Measurements from ENCODE around the gene FIG4. TPM values are rescaled to one million over a fixed set of nuclear protein-coding genes. Genes with fewer than 3 reads are reported as not detected.

FIG4 gene
- total and polyA plus RNA-seq, 2 of the 4 experiments (the other 2 are of a cell fraction) = 12.1 to 15.4 TPM

DNA sequence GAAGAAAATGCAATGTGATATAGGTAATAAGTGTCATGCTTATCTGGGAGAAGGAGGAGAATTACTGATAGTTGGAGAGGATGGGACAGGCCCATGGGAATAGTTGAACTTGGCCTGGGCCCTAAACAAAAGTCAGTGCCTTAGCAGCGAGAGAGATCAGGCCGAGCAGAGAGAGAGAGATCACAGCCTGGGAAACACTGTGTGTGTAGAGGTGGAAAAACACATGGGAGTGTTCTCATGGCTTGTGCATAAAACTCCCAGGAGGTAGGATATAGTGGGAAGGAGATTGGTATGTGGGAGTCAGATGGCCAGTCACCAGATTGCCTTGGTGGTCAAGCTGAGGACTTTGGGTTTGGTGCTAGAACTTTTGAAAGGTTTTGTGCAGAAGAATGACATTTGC lies 47.6 kb downstream of the FIG4 start:
- no peak for DNase-seq
- in situ Hi-C loops (cut with MboI; ENCODE audit: low sequenced_read_pairs) = no loop called here
- WGBS, 2 experiments (ENCODE audit: extremely low coverage in 2 of 2, insufficient read length in 1 of 2) = 100% methylated on average over 1 of the region's 2 CpGs; no CpG with 5 or more reads in 1 of the 2 experiments
- 0 out of 2 replicates have a peak overlapping the region, but pooled peaks have one; percentile 14 for H2BK20ac ChIP-seq (ENCODE audit: low read depth, low read length)
- H2BK5ac ChIP-seq (ENCODE audit: low read depth, low read length, poor library complexity, severe bottlenecking) = peak overlapping the region; percentile 15
- no peak overlapping the region for H2AK9ac ChIP-seq (replicated peaks; ENCODE audit: low read depth, low read length, poor library complexity)
- no peak overlapping the region for H4K91ac ChIP-seq (ENCODE audit: insufficient read depth, low read depth, low read length)
- POLR2A ChIA-PET (ENCODE audit: unreplicated experiment) = no interaction called here
- no peaks in the 10 kb centered on the region for H4K20me1 ChIP-seq (ENCODE audit: insufficient read depth, low read length)
- TF ChIP-seq POLR2A (IDR thresholded peaks at IDR 0.05; ENCODE audit: low read depth, low read length) (no peak), RFX5 (IDR thresholded peaks at IDR 0.05; ENCODE audit: low read depth, low read length) (no peak), ELK1 (IDR thresholded peaks at IDR 0.05; ENCODE audit: borderline replicate concordance, low read depth, low read length) (no peak), NFE2L2 (IDR thresholded peaks at IDR 0.05; ENCODE audit: low read depth, low read length) (no peak), MAZ (IDR thresholded peaks at IDR 0.05; ENCODE audit: borderline replicate concordance, low read depth, low read length) (no peak), CTCF (conservative IDR thresholded peaks at IDR 0.05; ENCODE audit: low read depth, low read length) (no peak), CHD1 (IDR thresholded peaks at IDR 0.05; ENCODE audit: low read depth, low read length) (no peak), RAD21 (IDR thresholded peaks at IDR 0.05; ENCODE audit: low read length) (no peak), USF2 (IDR thresholded peaks at IDR 0.05; ENCODE audit: low read depth, low read length) (no peak), MAFK (IDR thresholded peaks at IDR 0.05; ENCODE audit: low read depth, low read length) (no peak), CEBPB (IDR thresholded peaks at IDR 0.05; ENCODE audit: low read depth, low read length) (no peak), FOS (IDR thresholded peaks at IDR 0.05; ENCODE audit: low read depth, low read length) (no peak), MXI1 (IDR thresholded peaks at IDR 0.05; ENCODE audit: borderline replicate concordance, low read depth, low read length) (no peak), SMC3 (IDR thresholded peaks at IDR 0.05; ENCODE audit: low read depth, low read length) (no peak), BHLHE40 (IDR thresholded peaks at IDR 0.05; ENCODE audit: low read depth, low read length) (no peak), RCOR1 (IDR thresholded peaks at IDR 0.05; ENCODE audit: insufficient replicate concordance, low read length) (no peak)
- peak; percentile 16; the same call in 1 of the 2 replicates for ATAC-seq (ENCODE audit: low read depth)
- no peak overlapping the region for H3K4me2 ChIP-seq (ENCODE audit: low read depth, low read length)
- intact Hi-C loops (cut with micrococcal nuclease) = no loop called here
- H3K27ac ChIP-seq (ENCODE audit: insufficient read depth, low read length) = no peak overlapping the region
- no peak overlapping the region; the same call in 1 of the 2 replicates for H3K14ac ChIP-seq (replicated peaks; ENCODE audit: low read depth, low read length)
- H3K56ac ChIP-seq (ENCODE audit: extremely low read depth, insufficient read depth, low read length) = no peak overlapping the region
- peak overlapping the region; percentile 9; the same call in 1 of the 2 replicates for H4K5ac ChIP-seq (ENCODE audit: low read depth, low read length)
- no peak overlapping the region for H4K8ac ChIP-seq (ENCODE audit: low read depth in 2 of 2, low read length in 2 of 2)
- H3K23ac ChIP-seq (ENCODE audit: low read depth, low read length) = peak overlapping the region; percentile 38
- CTCF ChIA-PET = no interaction called here
- peak overlapping the region; percentile 52 for H2BK120ac ChIP-seq (ENCODE audit: low read depth, low read length)
- 0 out of 3 replicates have a peak overlapping the region, but pooled peaks have one; percentile 13 for H2BK15ac ChIP-seq (ENCODE audit: low read depth, low read length)
- H3K4me1 ChIP-seq (ENCODE audit: control insufficient read depth, insufficient read depth, low read length) = peaks cover 13% of the 10 kb centered on the region
- H2AFZ ChIP-seq (replicated peaks; ENCODE audit: low read length, poor library complexity) = no peak overlapping the region
- H3K36me3 ChIP-seq (ENCODE audit: control insufficient read depth, insufficient read depth, low read length) = no peaks in the 10 kb centered on the region
- H3K79me1 ChIP-seq (ENCODE audit: low read depth in 1 of 2, low read length in 2 of 2) = no peaks in the 10 kb centered on the region
- peaks cover 6% of the 10 kb centered on the region for H3K9me1 ChIP-seq (ENCODE audit: insufficient read depth, low read length)
- BruUV-seq (replicated peaks) = no TSS peak
- H3K9me3 ChIP-seq (ENCODE audit: control insufficient read depth, insufficient read depth, low read length) = no peaks in the 10 kb centered on the region
- H3K4me3 ChIP-seq (ENCODE audit: insufficient read depth, low read depth, low read length) = no peak overlapping the region
- no peaks in the 10 kb centered on the region for H3K27me3 ChIP-seq (ENCODE audit: control insufficient read depth, insufficient read depth, low read length)
- H3K18ac ChIP-seq (ENCODE audit: low read depth, low read length) = peak overlapping the region; percentile 20; the same call in 1 of the 2 replicates
- no peak overlapping the region for H3K9ac ChIP-seq (ENCODE audit: low read depth, low read length)
- H2AK5ac ChIP-seq (ENCODE audit: low read depth, low read length) = no peak overlapping the region; the same call in 1 of the 2 replicates
- H3K4ac ChIP-seq (ENCODE audit: low read depth, low read length) = peak overlapping the region; percentile 36; the same call in 1 of the 2 replicates
- dilution Hi-C loops (cut with HindIII; ENCODE audit: low sequenced_read_pairs, unreplicated experiment) = no loop called here
